Measurements from ENCODE around the gene PSME2. TPM values are rescaled to one million over a fixed set of nuclear protein-coding genes. Genes with fewer than 3 reads are reported as not detected.
A peak's percentile ranks its signal among the peaks of the same experiment; 100 is the strongest.

PSME2 gene
- total and polyA plus RNA-seq, 10 of the 15 experiments (the other 5 are each of a cell fraction or from before 2014, with no cell fraction given) = 510 to 3,542 (median 913) TPM

DNA sequence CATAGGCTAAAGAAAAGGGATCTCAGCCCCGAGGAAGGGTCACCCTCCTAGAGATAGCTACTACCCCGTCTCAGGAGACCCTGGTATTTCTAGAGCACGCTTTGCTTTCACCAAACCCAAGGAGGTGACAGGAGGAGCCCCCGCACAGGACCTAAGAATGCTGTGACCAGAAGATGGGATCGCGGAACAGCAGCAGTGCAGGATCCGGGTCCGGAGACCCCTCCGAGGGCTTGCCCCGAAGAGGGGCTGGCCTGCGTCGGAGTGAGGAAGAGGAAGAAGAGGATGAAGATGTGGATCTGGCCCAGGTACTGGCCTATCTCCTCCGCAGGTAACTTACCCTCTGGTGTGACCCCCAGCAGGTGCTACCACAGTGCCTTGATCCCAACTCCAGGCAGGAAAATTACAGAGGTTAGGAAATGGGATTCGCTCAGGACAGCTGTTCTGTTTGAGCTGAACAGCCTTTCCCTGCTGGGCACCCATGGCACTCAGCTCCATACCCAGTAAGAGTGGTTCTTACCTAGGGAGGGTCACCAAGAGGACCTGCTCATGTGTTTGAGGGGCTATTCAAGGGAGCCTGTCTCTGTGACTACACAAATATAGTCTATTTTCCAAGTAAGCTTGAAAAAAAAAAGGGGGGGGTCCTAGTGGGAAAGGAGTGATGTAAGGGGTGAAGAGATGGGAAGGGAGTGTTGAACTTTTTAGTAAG lies 30.8 kb downstream of the PSME2 start:
- peak overlapping the region; percentile 96 for H3K4me3 ChIP-seq

More for the DNA sequence above, 30.8 kb downstream of the PSME2 start:
- H3K4me1 ChIP-seq (ENCODE audit: control insufficient read depth, insufficient read depth, low read length) = peaks cover 5% of the 10 kb centered on the region
- peak overlapping the region; percentile 82 for H3K9ac ChIP-seq (ENCODE audit: control insufficient read depth, insufficient read depth, low read length)
- FAIRE-seq = no peak
- CTCF ChIA-PET = interaction anchor here (0.7 to 5.9 kb wide), 18 partner anchors 8 to 1021 kb away, joined by 3 to 39 read pairs (median 7); partner anchors contain the start of genes ACIN1, CIDEB, EMC9 and IRF9
- TF ChIP-seq, protein P1, sequence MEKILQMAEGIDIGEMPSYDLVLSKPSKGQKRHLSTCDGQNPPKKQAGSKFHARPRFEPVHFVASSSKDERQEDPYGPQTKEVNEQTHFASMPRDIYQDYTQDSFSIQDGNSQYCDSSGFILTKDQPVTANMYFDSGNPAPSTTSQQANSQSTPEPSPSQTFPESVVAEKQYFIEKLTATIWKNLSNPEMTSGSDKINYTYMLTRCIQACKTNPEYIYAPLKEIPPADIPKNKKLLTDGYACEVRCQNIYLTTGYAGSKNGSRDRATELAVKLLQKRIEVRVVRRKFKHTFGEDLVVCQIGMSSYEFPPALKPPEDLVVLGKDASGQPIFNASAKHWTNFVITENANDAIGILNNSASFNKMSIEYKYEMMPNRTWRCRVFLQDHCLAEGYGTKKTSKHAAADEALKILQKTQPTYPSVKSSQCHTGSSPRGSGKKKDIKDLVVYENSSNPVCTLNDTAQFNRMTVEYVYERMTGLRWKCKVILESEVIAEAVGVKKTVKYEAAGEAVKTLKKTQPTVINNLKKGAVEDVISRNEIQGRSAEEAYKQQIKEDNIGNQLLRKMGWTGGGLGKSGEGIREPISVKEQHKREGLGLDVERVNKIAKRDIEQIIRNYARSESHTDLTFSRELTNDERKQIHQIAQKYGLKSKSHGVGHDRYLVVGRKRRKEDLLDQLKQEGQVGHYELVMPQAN (conservative IDR thresholded peaks at IDR 0.05) = peak; percentile 26; the same call in 1 of the 2 replicates
- TF ChIP-seq FOXK2 (IDR thresholded peaks at IDR 0.05) = no peak
- no peak for TF ChIP-seq CREM (IDR thresholded peaks at IDR 0.05; ENCODE audit: low read depth)
- H4K20me1 ChIP-seq (ENCODE audit: control insufficient read depth, insufficient read depth) = no peaks in the 10 kb centered on the region
- SMC1A ChIA-PET (ENCODE audit: uncharacterized antibody, unreplicated experiment) = interaction anchor here (0.9 to 7.7 kb wide), 15 partner anchors 10 to 182 kb away, joined by 3 to 70 read pairs (median 7); partner anchors contain the start of genes CHMP4A, IPO4, IRF9 and PCK2
- RAD21 ChIA-PET (ENCODE audit: unreplicated experiment) = interaction anchor here (1.1 to 5.8 kb wide), 17 partner anchors 9 to 158 kb away, joined by 3 to 69 read pairs (median 9); partner anchors contain the start of genes CARMIL3, EMC9, IPO4 and IRF9
- BruUV-seq (replicated peaks) = TSS peak; percentile 76
- H3K27ac ChIP-seq (ENCODE audit: control insufficient read depth, insufficient read depth) = peak overlapping the region; percentile 94
- WGBS (ENCODE audit: insufficient coverage, insufficient replicate concordance, low lambda C conversion rate, missing lambda C conversion rate) = 0% methylated on average over 14 of the region's 14 CpGs
- H2AFZ ChIP-seq (ENCODE audit: control insufficient read depth, low read depth, low read length) = peak overlapping the region; percentile 82
- POLR2A ChIA-PET = interaction anchor here (0.7 to 17.1 kb wide), 15 partner anchors 10 to 315 kb away, joined by 3 to 276 read pairs (median 7); partner anchors contain the start of genes CARMIL3, CHMP4A, EMC9 and FITM1
- no peak for ATAC-seq
- H3K79me2 ChIP-seq (ENCODE audit: control insufficient read depth, insufficient read depth, low read length) = peaks cover 24% of the 10 kb centered on the region
- H3K9me3 ChIP-seq (replicated peaks; ENCODE audit: control insufficient read depth, insufficient read depth, low read length) = no peaks in the 10 kb centered on the region
- peaks cover 7 to 23% of the 10 kb centered on the region in 2 experiments for H3K36me3 ChIP-seq (ENCODE audit: control insufficient read depth in 2 of 2, insufficient read depth in 2 of 2, low read length in 1 of 2)
- peak overlapping the region; percentile 92 for H3K4me2 ChIP-seq (ENCODE audit: control insufficient read depth, insufficient read depth)
- DNase-seq (ENCODE audit: low read depth, low spot score) = no peak
- intact Hi-C loops (cut with micrococcal nuclease; ENCODE audit: unreplicated experiment) = loop anchor here (2.0 kb wide), 1 partner anchor 55 kb away; no protein-coding TSS in a partner anchor
- no peaks in the 10 kb centered on the region for H3K27me3 ChIP-seq (replicated peaks in 1 of 2; ENCODE audit: control insufficient read depth in 2 of 2, insufficient read depth in 2 of 2, low read length in 1 of 2)
- in situ Hi-C loops (cut with MboI) = loop anchor here (25.0 kb wide), 1 partner anchor 803 kb away; the partner anchor contains the start of genes BCL2L2, PABPN1 and PPP1R3E
